Kidney (tissue), 14 donors: ENCODE data around the gene MCM3AP. TPM values are rescaled to one million over a fixed set of nuclear protein-coding genes. Genes with fewer than 3 reads are reported as not detected.

Experiments
- DNase-seq, 5 donors: peaks; one replicate each; pipeline ENCODE4 v3.0.0-alpha.2; 2013 to 2020
- FAIRE-seq: peaks from 2 replicates; lab custom pipeline; 2012; peaks lifted over from hg19 to GRCh38; lab: Jason Lieb, UNC
- H3K27ac ChIP-seq, 2 donors: one replicate each; pipeline ENCODE4 v1.7.0; 2013; ENCODE audit warnings: low read depth in 2 of 2, low read length in 2 of 2, inconsistent platforms in 1 of 2
- H3K27me3 ChIP-seq: one replicate; pipeline ENCODE4 v1.7.1; 2013; ENCODE audit warnings: low read length, inconsistent platforms; ENCODE audit not compliant: control insufficient read depth, insufficient read depth
- H3K36me3 ChIP-seq, 3 donors: one replicate each; pipeline versions ENCODE4 v1.7.0 to v1.7.1; 2013; ENCODE audit warnings: low read length in 3 of 3, control low read depth in 1 of 3, inconsistent platforms in 1 of 3; ENCODE audit not compliant: insufficient read depth in 3 of 3, control insufficient read depth in 2 of 3
- H3K4me1 ChIP-seq, 3 donors: one replicate each; pipeline versions ENCODE4 v1.7.0 to v1.7.1; 2013; ENCODE audit warnings: low read length in 3 of 3, inconsistent platforms in 1 of 3, low read depth in 1 of 3; ENCODE audit not compliant: control insufficient read depth in 2 of 3, insufficient read depth in 2 of 3
- H3K4me3 ChIP-seq, 3 donors: one replicate each; pipeline versions ENCODE4 v1.7.0 to v1.8.1; 2013; ENCODE audit warnings: low read length in 3 of 3, control low read depth in 1 of 3, inconsistent platforms in 1 of 3
- H3K9ac ChIP-seq, 3 donors: one replicate each; pipeline versions ENCODE4 v1.7.0 to v1.7.1; 2013; ENCODE audit warnings: low read length in 3 of 3, control low read depth in 1 of 3, inconsistent platforms in 1 of 3
- H3K9me3 ChIP-seq, 3 donors: one replicate each; pipeline versions ENCODE4 v1.7.0 to v1.7.1; 2013; ENCODE audit warnings: low read length in 3 of 3, control low read depth in 1 of 3, inconsistent platforms in 1 of 3; ENCODE audit not compliant: control insufficient read depth in 2 of 3, insufficient read depth in 1 of 3
- intact Hi-C: fragments of 100-400 bp; cut with DNase I; formaldehyde crosslinking; loops from one replicate; pipeline ENCODE4 v1.11.1; 2022
- polyA plus RNA-seq: library from polyadenylated mRNA; stranded (reverse); fragments of 350-450 nt; fragmentation: Illumina TruSeq; extraction: RNeasy Lipid Tissue Mini Kit (QIAGEN cat#74804); gene quantifications from one replicate; pipeline ENCODE4 v1.2.3, GENCODE V29; 2014; ENCODE audit warnings: low read depth, low replicate concordance; ENCODE audit not compliant: insufficient read depth
- total RNA-seq: library from RNA; stranded (reverse); fragmentation: NEBNext Ultra II Directional; extraction: Animal tissue kit (Norgen Biotek cat#: 25700); gene quantifications from one replicate; pipeline ENCODE4 v1.2.1, GENCODE V29; 2021
- TF ChIP-seq, protein P1 (sequence below): IDR thresholded peaks from 3 replicates; pipeline ENCODE4 v1.5.1; 2012; ENCODE audit warnings: mild to moderate bottlenecking, moderate library complexity, borderline replicate concordance; ENCODE audit not compliant: insufficient read depth; ENCODE audit errors: extremely low read depth
- donor health status: control.
- donor health status: control.
- donor health status: control.
- donor health status: control.
- donor health status: control.
- donor health status: DM: yes; HTN: yes; CAD: no.
- donor health status: Normal renal cell carcinoma (clear cell type).

MCM3AP gene
- total and polyA plus RNA-seq, 2 donors from 2014 or later = 29.0 to 101 TPM

DNA sequence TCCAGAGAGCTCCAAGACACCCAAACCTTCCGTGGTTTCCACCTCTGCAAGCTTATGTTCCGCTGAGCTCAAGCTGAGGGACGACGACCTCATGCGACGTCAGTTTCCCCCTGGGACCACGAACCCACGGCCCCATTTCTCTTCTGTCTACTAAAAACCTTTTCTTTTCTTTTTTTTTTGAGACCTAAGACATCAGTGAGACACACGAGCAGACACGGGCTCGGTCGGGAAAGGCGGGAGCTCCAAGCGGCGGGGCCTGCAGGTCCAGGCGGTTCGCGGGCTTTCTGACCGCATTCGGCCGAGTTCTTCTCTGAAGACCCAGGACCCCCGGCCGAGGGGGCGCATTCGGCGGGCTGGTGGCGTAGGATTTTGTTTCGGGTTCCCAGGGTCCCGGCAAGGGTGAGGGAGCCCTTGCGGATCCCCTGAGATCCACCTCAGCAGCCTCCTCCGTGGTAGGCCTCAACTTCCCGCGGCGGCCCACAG lies 37.9 kb upstream of the MCM3AP start:
- no peaks in the 10 kb centered on the region for H3K9me3 ChIP-seq
- intact Hi-C loops = no loop called here
- H3K4me1 ChIP-seq = peaks cover 0 to 12% (median 3%) of the 10 kb centered on the region in 3 donors
- FAIRE-seq = no peak
- no peaks in the 10 kb centered on the region for H3K27me3 ChIP-seq
- peak overlapping the region; percentile 46 to 61 (median 53) for H3K9ac ChIP-seq
- no peak overlapping the region for H3K27ac ChIP-seq
- TF ChIP-seq, protein P1, sequence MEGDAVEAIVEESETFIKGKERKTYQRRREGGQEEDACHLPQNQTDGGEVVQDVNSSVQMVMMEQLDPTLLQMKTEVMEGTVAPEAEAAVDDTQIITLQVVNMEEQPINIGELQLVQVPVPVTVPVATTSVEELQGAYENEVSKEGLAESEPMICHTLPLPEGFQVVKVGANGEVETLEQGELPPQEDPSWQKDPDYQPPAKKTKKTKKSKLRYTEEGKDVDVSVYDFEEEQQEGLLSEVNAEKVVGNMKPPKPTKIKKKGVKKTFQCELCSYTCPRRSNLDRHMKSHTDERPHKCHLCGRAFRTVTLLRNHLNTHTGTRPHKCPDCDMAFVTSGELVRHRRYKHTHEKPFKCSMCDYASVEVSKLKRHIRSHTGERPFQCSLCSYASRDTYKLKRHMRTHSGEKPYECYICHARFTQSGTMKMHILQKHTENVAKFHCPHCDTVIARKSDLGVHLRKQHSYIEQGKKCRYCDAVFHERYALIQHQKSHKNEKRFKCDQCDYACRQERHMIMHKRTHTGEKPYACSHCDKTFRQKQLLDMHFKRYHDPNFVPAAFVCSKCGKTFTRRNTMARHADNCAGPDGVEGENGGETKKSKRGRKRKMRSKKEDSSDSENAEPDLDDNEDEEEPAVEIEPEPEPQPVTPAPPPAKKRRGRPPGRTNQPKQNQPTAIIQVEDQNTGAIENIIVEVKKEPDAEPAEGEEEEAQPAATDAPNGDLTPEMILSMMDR = no peak
- H3K36me3 ChIP-seq = no peaks in the 10 kb centered on the region
- H3K4me3 ChIP-seq = peak overlapping the region; percentile 64 to 89 (median 66)
- DNase-seq = peak in 2 of 5 donors; percentile 30 to 38

DNA sequence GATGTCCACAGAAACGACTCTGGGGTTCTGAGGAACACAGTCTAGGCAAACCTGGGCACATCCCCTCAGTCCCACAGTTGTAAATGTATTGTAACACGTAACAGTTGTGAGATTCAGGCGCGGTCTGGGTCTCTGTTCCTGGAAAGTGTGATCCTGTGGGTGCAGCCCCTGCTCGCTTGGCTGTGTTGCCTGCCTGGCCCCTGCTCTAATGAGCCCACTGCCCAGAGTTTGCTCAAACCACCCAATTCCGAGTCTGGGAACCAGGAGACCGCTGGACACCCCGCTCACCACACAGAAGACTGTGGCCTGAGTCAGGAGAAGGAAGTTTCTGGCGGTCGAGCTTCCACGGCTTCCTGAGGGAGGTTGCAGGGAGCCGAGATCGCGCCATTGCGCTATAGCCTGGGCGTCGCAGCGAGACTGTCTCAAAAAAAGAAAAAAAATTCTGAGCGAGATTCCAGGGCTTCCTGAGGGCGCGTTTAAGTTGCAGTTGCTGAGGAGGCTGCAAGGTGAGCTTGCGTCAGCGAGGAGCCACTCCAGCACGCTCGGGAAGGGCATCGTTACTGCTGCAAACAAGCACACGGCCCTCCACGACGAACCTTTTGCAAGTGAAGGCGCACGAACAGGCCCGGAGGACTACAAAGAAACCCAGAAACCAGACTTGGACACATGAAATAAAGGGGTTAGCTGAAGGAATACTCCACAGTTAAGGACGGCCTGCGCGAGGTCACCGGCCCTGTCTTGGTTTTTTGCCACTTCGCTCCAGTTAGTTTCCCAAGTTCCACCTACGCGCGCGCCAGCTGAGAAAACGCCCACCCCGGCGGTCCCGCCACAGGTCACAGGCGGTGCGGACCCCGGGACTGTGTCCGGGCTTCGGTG lies 37.2 kb upstream of the MCM3AP start:
- no peak for FAIRE-seq

DNA sequence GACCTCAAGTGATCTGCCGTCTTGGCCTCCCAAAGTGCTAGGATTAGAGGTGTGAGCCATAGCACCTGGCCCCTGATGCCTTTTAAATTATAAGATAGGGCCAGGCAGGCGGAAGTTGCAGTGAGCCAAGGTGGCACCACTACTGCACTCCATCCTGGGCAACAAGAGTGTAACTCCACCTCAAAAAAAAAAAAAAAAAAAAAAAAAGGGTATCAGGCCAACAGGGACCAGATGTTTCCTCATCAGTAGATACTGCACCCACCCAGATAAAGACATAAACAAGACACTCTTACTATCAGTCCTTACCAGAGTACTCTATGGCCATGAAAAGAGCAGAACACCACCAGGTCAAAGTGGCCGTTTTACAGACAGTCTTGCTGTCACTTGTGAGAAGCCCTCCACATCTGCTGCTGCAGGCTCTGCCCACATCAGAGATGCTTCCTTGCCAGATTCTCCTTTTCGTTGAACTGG lies 35.0 kb upstream of the MCM3AP start:
- no peaks in the 10 kb centered on the region for H3K27me3 ChIP-seq
- FAIRE-seq (no peak), DNase-seq (no peak)
- no peak overlapping the region for H3K27ac ChIP-seq
- no peak overlapping the region for H3K4me3 ChIP-seq
- H3K9me3 ChIP-seq = no peaks in the 10 kb centered on the region
- intact Hi-C loops = no loop called here
- H3K36me3 ChIP-seq = no peaks in the 10 kb centered on the region
- H3K9ac ChIP-seq = no peak overlapping the region
- TF ChIP-seq, protein P1 = no peak
- H3K4me1 ChIP-seq = peaks cover 0 to 8% (median 3%) of the 10 kb centered on the region in 3 donors

More for the DNA sequence above, 37.2 kb upstream of the MCM3AP start:
- Histone ChIP-seq H3K9me3 (no peaks in the 10 kb centered on the region), H3K9ac (peak overlapping the region; percentile 46 to 61 (median 53)), H3K27ac (no peak overlapping the region), H3K27me3 (no peaks in the 10 kb centered on the region), H3K36me3 (no peaks in the 10 kb centered on the region), H3K4me3 (peak overlapping the region; percentile 64 to 89 (median 66)), H3K4me1 (peaks cover 0 to 12% (median 3%) of the 10 kb centered on the region in 3 donors)
- peak in 4 of 5 donors; percentile 18 to 66 (median 24) for DNase-seq
- intact Hi-C loops = no loop called here
- TF ChIP-seq, protein P1 = no peak
